ENCODE measurements around the gene MYT1.

DNA sequence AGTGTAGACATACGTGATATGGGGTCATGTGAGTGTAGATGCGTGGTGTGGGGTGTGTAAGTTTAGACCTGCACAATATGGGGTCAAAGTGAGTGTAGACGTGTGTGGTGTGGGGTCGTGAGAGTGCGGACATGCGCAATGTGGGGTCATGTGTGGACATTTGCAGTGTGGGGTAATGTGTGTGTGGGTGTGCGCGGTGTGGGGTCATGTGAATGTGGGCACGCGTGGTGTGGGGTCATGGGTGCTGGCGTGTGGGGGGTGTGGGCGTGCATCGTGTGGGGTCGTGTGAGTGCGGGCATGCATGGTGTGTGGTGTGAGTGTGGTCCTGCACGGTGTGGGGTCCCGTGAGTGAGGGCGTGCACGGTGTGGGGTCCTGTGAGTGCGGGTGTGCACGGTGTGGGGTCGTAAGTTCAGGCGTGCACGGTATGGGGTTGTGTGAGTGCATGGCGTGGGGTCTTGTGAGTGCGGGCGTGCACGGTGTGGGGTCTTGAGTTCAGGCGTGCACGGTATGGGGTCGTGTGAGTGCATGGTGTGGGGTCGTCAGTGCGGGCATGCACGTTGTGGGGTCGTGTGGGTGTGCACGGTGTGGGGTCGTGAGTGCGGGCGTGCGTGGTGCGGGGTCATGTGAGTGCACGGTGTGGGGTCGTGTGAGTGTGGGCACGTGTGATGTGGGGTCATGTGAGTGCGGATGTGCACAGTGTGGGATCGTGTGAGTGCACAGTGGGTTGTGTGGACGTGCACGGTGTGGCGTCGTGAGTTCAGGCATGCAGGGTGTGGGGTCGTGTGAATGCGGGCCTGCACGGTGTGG is 105.6 kb downstream of the MYT1 start:
- TF ChIP-seq POLR2AphosphoS5 (IDR thresholded peaks at IDR 0.05; ENCODE audit: low read depth, low read length) (no peak), TAF1 (IDR thresholded peaks at IDR 0.05; ENCODE audit: low read depth, low read length) (no peak), POLR2A (IDR thresholded peaks at IDR 0.05; ENCODE audit: low read depth, low read length) (no peak), SPI1 (IDR thresholded peaks at IDR 0.05; ENCODE audit: low read depth, low read length) (no peak), PAX5 (IDR thresholded peaks at IDR 0.05; ENCODE audit: insufficient read depth, low read length, severe bottlenecking) (no peak), POU2F2 (IDR thresholded peaks at IDR 0.05; ENCODE audit: low read depth, low read length) (no peak)
